ENCODE results near the gene DPP6.

The DPP6 gene

DNA sequence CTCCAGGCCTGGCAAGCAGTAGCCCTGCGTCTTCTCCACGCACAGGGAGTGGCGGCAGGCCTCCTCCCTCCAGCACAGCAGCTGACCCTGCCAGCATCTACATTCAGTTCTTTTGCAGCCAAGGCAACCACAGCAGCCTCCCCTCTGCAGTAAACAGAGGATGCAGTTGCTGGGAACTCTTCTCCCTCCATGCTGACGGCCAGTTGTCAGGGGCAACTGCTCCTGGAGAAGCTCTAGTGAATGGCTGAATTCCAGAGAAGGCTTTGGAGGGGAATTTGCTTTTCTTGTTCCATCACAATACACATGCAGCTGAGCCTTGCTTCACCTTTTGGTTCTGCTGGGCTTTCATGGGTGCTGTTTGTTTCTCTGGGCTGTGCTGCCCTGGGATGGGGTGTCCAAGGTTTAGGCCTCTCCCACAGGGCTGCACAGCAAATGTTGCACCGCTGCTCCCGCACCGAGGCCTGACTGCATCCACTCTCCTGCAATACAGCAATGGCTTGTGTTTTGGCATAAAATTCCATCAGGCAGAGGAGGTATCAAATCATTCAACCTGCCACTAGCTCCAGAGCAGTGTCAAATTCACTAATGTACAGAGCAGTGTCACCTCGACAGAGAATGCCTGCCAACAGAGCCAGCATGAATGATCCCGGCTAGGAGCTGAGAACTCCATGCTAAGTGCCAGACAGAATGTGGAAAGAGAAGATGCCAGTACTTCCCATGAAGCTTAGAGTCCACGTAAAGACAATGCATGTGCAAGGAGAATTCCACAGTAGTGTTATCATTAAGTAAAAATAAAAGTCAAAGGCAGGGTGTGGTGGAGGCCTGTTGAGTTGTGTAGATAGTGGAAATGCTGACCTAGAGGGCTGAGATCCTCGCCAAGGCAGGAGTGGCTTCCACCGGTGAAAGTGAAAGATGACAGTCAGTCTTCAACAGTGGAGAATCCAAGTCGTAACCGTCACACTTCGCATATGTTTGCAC is 399.6 kb downstream of the DPP6 start:
- no peak for DNase-seq (ENCODE audit: low read depth)

DNA sequence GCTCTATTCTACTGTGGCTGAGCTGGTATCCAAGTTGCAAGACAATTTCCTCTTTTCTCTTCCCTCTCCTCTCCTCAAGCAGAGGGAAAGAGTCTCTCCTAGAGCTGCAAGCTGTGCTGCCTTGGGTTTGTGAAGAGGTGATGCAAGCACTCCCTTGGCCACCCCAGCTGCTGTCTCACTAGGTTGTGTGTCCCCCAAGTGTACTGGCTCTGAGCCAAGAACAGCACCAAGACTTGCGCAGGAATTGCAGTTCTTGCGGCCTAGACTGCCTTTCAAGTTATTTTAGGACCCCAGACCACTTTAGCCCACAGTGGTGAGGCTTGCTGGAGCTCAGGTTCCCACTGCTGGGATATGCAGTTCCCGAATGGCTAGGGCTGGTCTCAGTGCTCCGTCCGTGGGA is 411.6 kb downstream of the DPP6 start:
- no peak for DNase-seq (ENCODE audit: low read depth)

DNA sequence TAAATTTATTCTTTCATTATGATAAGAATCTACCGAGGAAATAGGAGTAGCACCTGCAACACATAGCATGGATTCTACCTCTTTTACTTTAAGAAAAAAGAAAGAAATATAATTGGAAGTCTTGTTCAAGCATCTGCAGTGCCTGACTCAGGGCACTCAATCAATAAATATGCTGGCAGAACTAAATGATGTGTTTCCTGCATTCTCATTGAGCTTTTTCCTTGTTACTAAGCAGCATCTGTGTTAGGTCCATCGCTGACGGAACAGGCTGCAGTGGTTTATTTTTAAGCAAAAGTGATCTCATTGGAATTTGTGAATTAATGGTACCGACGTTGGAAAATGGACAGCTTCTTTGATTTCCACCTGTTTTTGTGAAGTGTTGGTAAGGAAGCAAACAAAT is 417.5 kb downstream of the DPP6 start:
- DNase-seq (ENCODE audit: low read depth), result no peak

DNA sequence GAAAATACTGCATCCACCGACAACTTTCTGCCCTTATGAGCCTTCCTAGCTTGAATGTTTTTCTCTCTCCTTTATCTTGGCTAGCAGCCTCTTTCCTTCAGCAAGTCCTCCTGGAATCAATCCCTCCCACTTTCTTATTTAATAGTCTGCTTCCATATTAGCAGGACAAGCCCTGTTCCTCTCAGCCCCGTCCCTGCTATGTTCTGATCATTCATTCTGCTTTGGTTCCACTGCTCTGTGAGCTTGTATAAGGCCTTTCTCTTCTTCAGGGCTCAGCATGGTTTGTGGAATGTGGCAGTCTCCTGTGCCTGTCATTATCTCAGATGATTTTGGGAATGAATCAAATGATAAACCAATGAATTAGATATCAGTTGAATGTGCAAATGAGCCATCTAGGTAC is 420.1 kb downstream of the DPP6 start:
- no peak for DNase-seq (ENCODE audit: low read depth)

DNA sequence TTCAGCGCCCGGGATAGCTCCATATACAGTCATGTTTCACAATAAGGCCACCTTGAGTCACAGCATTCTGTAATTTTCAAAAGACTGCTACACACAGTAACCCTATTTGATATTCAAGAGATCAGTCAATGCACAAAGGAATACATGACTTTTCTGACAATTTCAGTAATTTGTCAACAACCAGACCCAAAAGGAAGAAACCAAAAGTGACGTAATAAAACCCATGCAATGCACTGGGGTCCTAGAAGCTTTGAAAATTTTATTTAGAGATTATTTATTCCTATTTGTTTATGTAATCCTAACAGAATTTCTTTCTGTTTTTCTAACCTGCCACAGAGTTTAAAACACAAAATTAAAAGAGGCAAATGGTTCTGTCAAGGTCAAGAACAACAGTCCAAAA is 421.2 kb downstream of the DPP6 start:
- DNase-seq (ENCODE audit: low read depth), result no peak

DNA sequence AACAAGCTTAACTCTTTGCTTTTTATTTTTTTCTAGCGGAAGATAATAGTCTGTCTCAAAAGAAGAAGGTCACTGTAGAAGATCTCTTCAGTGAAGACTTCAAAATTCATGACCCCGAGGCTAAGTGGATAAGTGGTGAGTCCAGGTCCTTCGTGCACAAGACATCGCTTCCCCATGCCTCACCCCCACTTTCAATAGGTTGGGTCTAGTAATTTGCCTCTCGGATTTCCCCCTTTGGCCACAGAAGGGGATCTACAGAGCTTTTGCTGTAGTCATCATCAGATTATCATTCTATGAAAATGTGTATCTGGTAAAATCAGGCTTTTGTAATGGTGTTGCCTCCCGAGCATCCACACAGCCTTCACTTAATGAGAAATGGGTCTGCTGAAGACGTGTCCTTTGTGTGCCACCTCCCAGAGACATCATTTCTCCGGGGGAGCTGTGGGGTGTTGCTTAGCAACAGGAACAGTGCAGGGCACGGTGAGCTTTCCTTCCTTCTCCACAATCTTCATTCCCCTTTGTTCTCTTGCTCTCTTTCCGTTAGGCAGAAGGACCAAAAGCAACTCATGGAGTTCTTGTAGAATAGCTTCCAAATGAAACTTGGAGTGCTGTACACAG is 422.8 kb downstream of the DPP6 start:
- DNase-seq (ENCODE audit: low read depth), result no peak

DNA sequence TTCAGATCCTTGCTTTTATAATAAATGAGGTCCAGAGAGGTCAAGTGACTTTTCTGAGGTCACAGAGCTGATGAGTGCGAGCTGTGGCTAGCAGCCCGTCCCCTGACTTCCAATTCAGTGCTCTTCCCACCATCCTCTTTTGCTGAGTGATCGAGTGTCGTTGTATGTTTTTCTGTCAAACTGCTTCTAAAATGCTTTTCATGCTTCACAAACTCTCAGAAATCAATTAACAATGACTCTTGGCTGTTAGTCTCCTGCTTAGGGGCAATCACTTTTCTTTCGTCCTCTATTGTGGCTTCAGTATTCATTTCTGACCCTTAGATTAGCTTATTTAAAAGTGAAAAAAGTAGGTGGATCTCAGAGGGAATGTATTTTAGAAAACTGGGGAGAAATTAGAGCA is 423.7 kb downstream of the DPP6 start:
- DNase-seq (ENCODE audit: low read depth), result no peak

DNA sequence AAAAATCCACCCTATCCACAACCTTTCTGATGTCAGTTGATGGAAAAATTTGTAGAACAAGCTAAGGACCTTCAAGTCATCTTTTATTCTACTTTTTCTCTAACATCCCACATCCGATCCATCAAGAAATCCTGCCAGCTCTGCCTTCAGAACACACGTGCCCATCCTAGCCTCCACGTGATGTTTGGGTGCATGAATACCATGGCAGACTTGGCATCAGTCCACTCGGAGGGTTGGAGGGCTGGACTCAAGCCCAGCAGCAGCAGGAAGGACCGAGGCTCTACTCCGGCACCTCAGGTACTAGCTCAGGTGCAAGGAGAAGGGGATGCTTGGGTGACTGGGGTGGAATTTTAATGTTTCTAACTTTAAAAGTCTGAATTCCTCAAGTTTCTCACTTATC is 428.6 kb downstream of the DPP6 start:
- DNase-seq (ENCODE audit: low read depth), result no peak

DNA sequence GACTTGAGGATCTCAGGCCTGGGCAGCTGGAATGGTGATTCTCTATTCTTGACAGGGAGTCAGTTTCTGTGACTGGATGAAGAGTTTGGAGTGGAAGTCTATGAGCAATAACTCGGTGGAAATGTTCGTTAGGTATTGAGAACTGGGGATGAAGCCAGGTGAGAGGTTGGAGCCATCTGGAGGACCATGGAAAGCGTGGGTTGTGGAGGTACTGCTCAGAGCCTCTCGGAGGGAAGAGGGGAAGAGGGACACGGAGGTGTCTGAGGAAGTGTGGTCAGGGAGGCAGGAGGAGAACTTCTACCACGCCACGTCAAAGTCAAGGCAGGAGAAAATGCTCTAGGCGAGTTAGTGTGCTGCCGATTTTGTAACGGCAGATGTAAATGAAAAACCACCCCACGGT is 430.7 kb downstream of the DPP6 start:
- no peak for DNase-seq (ENCODE audit: low read depth)

DNA sequence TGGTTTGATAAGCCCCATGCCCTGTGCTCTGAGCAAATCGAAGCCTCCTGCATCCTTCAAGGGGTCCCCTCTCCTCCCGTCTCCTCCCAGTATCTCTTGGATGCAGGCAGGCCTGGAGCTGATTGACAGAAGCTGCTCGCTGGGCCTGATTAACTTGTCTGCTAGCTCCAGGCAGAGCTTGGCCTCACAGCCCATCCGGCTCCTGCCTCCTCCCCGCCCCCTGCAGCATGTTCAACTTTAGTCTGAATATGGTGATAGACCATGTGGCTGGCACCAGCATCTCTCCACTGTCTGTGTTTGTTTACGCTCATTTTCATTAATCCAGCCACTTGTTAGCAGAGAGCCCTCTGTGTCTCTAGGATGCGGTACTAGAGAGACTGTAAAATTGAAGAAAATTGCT is 432.2 kb downstream of the DPP6 start:
- no peak for DNase-seq (ENCODE audit: low read depth)

DNA sequence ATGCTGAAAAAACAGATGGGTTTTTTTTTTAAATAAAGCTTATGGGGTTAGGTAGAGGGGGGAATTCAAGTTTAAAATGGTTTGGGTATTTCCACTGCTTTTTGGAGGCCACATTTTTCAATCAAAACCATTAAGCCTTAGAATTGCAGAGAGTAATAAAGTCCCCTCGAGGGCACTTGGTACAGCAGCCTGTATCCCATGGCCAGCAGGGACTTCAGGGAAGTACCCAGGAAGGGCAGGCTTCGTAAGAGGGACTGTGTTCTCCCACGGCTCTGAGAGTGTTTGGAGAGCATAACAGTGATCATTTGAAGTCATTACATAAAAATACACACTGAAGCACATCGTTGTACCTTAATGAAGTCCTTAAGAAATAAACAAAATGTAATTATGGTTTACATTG is 432.7 kb downstream of the DPP6 start:
- no peak for DNase-seq (ENCODE audit: low read depth)

DNA sequence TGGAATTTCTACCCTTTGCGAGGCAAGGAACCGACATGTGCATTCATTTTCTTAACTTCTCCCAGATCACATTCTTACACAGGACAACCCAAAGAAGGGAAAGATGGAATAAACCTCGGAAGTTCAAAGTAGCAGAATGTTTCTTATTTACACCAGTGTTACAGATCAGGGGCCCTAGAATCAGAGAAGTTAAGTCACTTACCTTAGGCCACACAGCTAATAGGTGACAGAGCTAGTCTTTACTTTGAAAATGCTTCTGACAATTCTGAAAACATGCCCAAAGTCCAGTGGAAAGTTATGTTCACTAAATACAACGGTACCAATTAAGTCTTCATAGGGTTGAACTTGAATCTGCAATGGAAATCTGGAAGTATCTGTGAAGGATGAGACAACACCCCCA is 437.7 kb downstream of the DPP6 start:
- DNase-seq (ENCODE audit: low read depth), result no peak

DNA sequence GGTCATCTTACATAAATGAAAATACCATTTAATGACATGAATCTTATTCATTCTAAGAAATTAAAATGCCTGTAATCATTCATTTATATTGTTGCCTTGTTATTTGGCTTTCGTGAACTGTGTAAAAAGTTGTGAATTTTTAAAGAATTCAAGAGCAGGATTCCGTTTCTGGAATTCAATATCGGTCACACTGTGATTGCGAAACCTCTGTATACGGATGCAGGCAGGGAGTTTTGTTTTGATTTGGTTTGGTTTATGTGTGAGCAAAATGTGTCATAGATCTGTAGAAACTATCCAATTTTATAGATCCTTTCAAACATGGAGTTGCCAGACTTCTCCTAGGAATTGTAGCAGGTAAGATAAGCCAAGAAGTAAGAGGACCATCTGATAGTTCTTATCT is 441.4 kb downstream of the DPP6 start:
- no peak for DNase-seq (ENCODE audit: low read depth)

DNA sequence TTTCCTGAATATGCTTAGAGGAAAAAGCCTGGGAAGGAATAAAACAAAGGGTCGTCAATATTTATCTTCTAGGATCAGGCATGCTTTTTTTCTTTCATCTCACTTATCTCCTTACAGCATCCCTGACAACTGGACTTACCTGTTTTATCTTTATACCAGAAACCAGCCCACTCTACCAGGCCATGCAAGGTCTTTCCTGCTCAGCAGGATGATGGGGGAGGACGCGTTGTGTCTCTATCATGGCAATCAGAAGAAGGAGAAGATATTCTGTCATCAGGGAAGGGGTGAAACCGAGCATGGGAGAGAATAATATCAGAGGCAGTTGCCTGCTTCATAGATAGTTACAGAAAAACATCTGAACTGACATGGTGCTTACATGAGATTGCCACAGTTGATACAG is 445.6 kb downstream of the DPP6 start:
- DNase-seq (ENCODE audit: low read depth), result no peak

DNA sequence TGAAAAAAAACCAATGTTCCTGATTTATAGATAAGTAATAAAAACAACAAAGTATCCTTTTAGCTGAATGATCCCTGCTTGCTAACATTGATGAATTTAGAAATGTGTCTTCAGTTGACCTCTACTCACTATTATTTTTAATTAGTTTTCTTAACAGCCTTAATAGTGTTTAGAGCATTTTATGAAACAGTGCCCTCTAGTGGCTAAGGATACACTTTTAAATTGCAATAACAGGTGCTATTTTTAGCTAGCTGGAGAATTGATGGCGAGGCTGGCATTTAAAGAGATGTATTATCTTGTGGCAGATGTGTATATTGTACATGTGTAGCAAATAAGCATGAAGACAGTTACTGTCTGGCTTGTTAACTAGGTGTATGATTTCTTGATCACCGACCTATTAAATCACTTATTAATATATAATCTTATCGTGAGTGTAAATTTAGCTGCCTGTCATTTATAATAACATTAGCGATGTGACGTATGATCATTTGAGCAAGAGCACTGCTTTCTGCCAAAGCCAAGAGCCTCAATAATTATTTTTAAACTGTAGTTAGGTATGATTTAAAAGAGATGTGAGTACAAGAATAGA is 451.9 kb downstream of the DPP6 start:
- DNase-seq (ENCODE audit: low read depth), result no peak

DNA sequence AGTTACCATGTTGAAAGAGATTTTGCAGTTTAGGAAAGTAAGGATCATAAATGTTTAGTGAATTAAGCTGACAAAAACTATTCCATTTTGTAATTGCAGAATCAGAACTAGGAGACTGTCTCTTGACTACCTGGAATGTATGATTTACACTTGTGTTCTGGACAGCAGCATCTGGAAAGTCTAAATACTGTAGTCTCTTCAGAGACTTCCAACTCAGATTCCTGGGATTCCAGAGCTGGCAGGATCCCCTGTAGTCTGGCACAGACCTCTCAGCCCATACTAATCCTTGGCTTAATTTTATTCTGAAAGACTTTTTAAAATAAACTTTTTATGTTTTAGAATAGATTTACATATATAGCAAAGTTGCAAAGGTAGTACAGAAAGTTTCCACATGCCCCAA is 452.7 kb downstream of the DPP6 start:
- DNase-seq (ENCODE audit: low read depth), result no peak

DNA sequence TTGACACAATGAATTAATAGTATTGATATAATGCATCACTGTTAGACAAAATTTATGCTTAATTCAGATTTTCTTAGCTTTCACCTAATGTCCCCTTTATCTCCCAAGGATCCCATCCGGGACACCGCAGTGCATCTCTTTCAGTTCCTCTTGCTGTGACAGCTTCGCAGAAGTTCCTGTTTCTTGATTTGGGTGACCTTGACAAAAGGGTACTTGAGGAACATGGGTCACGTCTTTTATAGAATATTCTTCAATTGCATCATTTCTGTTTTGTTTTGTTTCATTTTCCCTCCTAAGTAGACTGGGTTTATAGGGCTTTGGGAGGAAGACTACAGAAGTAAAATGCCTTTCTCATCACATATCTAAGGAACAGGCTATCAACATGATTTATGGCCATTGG is 453.2 kb downstream of the DPP6 start:
- DNase-seq (ENCODE audit: low read depth), result no peak

DNA sequence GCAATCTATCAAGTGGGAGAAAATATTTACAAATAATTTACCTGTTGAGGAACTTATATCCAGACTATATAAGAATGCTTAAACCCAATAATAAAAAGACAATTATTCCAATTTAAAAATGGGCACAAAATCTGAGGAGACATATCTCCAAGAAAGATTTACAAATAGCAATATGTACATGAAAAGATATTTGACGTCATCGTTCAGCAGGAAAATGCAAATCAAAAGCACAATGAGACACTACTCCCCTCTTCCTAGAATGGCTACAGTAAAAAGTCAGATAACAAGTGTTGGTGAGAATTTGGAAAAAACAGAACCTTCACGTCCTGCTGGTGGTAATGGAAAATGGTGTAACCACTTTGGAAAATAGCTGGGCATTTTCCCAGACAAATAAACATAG is 457.0 kb downstream of the DPP6 start:
- no peak for DNase-seq (ENCODE audit: low read depth)

DNA sequence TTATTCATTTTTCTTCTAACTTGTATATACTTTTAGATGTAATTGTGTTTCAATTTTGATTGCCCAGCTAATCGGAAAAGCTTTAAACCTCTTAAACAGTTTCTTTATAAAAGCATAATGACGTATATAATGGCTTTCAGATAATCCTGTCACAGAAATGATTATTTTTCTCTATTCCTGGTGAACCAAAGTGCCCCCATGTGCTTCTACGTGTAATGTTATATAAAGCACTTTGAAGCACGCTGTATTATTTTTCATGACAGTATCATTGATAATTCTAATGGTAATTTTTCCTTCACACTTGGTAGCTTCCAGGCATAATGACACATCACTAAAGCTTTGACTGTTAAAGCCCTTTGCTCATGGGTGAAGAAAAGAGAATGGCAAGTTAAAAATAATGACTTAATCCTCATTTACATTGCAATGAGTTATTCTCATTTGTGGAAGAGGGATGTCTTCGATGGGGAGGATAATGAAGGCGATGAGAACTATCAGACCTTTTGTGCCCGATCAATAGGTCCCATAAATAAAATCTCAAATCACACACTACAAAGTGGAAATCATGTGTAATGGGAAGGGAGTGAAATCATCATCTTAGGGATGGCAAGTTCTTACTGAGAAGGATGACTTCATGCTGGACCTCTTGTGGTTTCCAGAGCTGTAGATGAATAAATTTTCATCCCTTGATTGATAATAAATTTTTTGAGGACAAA is 460.1 kb downstream of the DPP6 start:
- no peak for DNase-seq (ENCODE audit: low read depth)

DNA sequence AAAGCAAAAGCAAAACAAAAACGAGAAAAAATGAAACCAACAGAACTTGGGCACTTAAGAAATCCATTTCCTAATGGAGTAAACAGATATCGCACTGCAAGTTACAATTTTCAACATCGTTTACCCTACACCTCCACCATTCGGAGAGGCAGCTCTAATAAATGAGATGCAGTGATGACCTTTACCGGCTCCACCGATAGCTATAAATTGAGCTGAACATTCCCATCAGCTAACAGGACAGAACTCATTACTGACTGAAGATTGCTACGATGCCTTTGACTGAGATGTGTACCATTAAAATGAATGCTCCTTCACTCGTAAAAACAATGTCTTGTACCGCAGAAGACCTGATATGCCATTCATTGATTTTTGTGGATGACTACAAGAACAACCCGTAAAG is 465.6 kb downstream of the DPP6 start:
- DNase-seq (ENCODE audit: low read depth), result no peak

DNA sequence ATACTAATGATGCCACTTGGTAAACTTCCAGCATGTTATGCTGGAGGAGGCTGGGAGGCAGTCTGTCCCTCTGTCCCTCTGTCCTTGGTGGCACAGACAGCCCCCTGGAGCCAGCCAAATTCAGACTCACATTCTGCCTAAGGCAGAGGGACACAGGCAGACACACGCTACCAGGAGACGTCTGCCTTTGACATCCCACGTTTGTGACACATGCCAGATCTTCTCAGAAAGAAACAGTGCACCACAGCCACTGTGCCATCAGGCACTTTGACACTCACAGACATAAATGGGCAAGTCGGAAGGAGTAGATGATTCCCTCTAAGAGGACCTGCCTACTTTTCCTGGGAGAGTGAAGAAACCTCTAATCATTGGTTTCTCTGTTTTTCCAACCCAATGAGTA is 467.0 kb downstream of the DPP6 start:
- DNase-seq (ENCODE audit: low read depth), result no peak

DNA sequence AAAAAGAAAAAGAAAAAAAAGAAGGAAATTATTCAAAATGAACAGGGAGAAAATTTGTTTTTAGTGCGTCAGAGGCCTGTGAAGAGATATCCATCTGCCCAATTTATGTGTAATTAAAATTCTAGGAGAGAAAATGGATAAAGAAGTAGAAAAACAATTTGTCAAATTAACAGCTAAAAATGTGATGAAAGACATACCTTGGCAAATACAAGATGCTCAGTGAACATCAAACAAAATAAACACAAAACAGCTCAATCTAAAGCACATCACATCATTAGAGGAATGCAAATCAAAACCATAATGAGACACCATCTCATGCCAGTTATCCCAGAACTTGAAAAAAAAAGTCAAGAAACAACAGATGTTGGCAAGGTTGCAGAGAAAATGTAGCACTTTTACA is 477.9 kb downstream of the DPP6 start:
- DNase-seq (ENCODE audit: low read depth), result no peak

DNA sequence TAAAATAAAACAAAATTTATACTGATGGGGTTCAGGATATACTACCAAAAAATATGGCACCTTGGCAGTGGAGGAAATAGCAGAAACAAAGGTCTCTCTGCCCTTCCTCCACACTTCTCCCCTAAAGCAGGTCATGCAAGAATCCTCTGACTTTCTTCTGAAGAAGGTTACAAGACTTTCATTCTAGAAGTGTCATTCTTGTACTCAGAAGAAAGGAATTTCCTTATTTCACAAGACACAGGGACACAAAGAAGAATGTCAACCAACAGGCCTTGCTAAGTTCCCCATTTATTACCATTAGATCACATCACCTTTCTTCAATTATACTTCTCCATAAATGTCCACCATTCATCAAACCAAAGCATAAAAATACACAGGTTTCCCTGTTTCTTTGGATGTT is 480.6 kb downstream of the DPP6 start:
- DNase-seq (ENCODE audit: low read depth), result no peak
